GM12801 (cell line): Measurements from ENCODE around the gene ITGAX.

Experiments
- CTCF ChIP-seq: IDR thresholded peaks from one replicate; pipeline ENCODE4 v1.5.1; 2011; ENCODE audit warnings: control low read depth; ENCODE audit not compliant: insufficient read length; ENCODE audit errors: extremely low read depth

The ITGAX gene

GRCh38 chr16:31352376-31353115, 2.4 kb upstream of the ITGAX start:
- no peak for TF ChIP-seq CTCF

- TF ChIP-seq CTCF, result no peak
These were observed 590 bp downstream of the ITGAX start for GRCh38 chr16:31355431-31356100.

- TF ChIP-seq CTCF, result no peak
These were observed 1.8 kb downstream of the ITGAX start for GRCh38 chr16:31356566-31357323.

- no peak for TF ChIP-seq CTCF
These were observed 2.5 kb downstream of the ITGAX start for GRCh38 chr16:31357324-31358109.

GRCh38 chr16:31360251-31360650, 5.3 kb downstream of the ITGAX start:
- no peak for TF ChIP-seq CTCF

- TF ChIP-seq CTCF, result no peak
These were observed 6.5 kb downstream of the ITGAX start for GRCh38 chr16:31361201-31362110.
